Right lung (tissue), 10 donors: ENCODE data around the gene LIF. TPM values are rescaled to one million over a fixed set of nuclear protein-coding genes. Genes with fewer than 3 reads are reported as not detected.
A peak's percentile ranks its signal among the peaks of the same experiment; 100 is the strongest.

ENCODE experiments used
- DNase-seq, 2 donors: peaks; one replicate each; pipeline ENCODE4 v3.0.0-alpha.2; 2013
- long read RNA-seq, 8 donors: transcript quantifications; one replicate each; lab custom pipeline, GENCODE V29; 2026
- polyA plus RNA-seq, 5 donors: library from polyadenylated mRNA; unstranded; fragments of 120-200 nt; gene quantifications; one replicate each; pipeline versions ENCODE4 v1.2.1 to v1.2.3, GENCODE V29; 2013; ENCODE audit warnings: inconsistent platforms in 1 of 5, low replicate concordance in 1 of 5; ENCODE audit not compliant: insufficient read length in 5 of 5, insufficient read depth in 1 of 5

LIF gene
- polyA plus RNA-seq: 1 to 10 TPM; 1.4 to 2.5 (median 1.7) TPM
- long read RNA-seq, donor 1: 0 reads
- long read RNA-seq, donor 2: 0 reads
- long read RNA-seq, donor 3: 0 reads
- long read RNA-seq, donor 4: 0 reads
- long read RNA-seq, donor 5: 0 reads
- long read RNA-seq, donor 6, partial matches to known transcripts: 0 of 1 reads
- long read RNA-seq, donor 6, other reads (novel, unspliced or antisense): 0 of 1 reads
- long read RNA-seq, donor 7: 0 reads
- long read RNA-seq, donor 8: 0 reads

DNA sequence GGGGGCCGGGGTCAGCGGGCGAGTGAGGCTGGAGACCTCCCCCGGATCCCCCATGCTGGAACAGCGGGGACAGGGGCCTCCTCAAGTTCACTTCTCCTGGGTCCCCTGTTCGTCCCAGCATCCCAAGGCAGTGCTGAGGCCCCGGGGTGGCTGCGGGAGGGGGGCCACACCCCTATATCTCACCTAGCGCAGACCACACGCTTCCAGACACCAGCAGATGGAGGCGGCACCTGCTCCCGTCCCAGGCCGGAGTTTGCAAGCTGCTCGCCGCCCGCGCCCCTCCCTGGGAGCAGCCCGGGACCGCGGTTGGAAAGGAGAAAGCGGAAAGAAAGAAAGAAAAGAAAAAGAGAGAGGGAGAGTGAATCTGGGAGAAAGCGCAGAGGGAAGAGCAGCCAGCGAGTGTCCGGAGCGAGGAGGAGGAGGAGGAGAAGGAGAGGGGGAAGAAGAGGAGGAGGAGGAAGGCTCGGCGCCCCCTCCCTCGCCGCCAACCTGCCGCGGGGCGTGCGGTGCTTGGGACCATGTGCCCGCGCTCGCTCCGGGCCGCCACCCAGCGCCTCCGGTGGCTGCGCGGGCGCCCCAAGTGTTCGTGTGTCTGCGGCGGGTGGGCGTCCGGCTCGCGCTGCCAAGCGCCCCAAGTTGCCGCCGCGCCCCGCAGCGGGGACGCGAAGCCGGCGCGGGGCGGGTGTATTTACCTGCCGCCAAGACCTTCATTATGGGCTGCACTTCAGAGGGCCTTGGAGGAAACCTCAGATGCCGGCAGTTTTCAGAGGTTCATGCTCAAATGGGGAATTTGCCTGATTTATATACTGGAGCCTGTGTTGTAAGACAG, at the start of gene LIF:
LIF (minus strand) TSS at position 775 of the 829 bp plus-strand sequence; CDS start at position 711, 64 bp downstream.
- DNase-seq: peak in 1 of 2 donors; percentile 43

- no peak for DNase-seq
These were observed 49.8 kb upstream of the LIF start for GRCh38 chr22:30296324-30296723.

GRCh38 chr22:30295576-30295975, 49.0 kb upstream of the LIF start:
- DNase-seq: no peak

- no peak for DNase-seq
These were observed 48.3 kb upstream of the LIF start for GRCh38 chr22:30294830-30295229.

DNA sequence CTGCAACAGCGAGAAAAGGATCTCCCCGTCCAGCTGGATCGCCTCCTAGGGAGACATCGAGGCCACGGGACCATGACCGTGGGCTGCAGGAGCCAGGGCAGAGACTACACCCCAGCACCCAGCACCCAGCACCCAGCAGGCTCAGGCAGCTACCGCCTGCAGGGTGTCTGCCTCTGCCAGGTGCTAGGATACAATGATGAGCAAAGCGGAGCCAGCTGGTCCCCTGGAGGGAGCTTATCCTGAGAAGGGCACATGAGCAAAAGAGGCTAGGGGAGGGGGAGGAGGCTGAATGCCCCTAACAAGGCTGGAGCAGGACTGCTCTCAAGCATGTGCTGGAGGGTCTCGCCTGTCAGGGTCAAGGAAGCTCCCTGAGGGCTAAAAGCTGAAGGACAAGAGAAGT, 47.5 kb upstream of the LIF start:
- DNase-seq: no peak

DNA sequence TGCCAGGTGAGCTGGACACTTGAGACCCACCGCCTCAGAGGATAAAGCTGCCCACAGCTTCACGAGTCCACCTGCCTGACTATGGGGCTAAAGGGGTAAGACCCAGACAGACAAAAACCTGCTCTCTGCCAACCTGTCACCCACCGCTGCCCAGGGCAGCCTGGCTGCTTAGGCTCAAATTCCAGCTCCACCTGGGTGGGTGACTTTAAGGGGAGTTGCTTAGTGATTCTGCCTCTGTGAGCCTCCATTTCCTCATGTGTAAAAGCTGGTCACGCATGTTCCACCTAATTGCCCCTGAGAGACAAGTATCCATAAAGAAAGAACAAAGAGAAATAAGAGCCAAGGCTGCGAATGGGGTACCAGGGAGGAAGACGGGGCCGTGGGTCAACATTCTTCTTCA, 46.5 kb upstream of the LIF start:
- no peak for DNase-seq

GRCh38 chr22:30292069-30292970, 45.8 kb upstream of the LIF start:
- no peak for DNase-seq

- peak; percentile 75 to 76 for DNase-seq
These were observed 44.7 kb upstream of the LIF start for GRCh38 chr22:30291058-30291892.

GRCh38 chr22:30290342-30291057, 43.9 kb upstream of the LIF start:
- no peak for DNase-seq

GRCh38 chr22:30289980-30290313, 43.4 kb upstream of the LIF start:
- DNase-seq: no peak

- DNase-seq: peak; percentile 97 to 98
These were observed 42.8 kb upstream of the LIF start, which contains the start of gene CASTOR1 for GRCh38 chr22:30289141-30289979. Gene CASTOR1, minus strand, starts transcription at chr22:30289505. Its CDS starts 8 bp downstream, at chr22:30289497.

DNA sequence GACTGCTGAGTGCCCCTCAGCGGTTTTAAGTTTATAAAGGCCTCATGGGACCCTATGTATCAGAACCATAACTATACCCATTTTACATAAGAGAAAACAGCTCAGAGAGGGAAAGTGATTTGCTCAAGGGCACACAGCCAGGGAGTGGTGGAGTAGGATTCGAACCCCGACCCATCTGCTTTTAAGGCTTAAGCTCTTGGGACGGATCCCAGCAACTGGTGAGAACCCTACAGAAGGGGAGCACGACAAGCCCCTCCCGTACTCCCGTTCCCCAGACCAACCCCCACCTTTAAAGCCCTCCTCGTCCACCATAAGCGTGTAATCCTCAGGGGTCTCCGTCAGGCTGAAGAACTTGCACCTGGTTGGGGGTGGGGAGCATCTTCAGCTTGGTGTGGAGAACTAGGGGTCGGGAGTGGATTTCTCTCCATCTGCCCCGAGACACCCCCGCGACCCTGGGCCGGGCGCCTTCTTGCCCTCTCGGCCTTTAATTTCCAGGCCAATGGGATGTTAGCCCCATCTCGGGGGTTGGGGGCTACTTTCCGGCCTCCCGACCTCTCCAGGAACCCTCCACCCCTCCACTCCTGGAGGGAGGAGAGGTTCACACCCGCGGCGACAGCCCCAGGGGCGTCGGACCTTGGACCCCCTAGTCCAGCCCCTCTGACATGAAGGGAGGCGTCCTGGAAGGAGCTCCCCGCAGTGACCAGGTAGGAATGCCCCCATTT, 42.0 kb upstream of the LIF start:
- DNase-seq: no peak

DNA sequence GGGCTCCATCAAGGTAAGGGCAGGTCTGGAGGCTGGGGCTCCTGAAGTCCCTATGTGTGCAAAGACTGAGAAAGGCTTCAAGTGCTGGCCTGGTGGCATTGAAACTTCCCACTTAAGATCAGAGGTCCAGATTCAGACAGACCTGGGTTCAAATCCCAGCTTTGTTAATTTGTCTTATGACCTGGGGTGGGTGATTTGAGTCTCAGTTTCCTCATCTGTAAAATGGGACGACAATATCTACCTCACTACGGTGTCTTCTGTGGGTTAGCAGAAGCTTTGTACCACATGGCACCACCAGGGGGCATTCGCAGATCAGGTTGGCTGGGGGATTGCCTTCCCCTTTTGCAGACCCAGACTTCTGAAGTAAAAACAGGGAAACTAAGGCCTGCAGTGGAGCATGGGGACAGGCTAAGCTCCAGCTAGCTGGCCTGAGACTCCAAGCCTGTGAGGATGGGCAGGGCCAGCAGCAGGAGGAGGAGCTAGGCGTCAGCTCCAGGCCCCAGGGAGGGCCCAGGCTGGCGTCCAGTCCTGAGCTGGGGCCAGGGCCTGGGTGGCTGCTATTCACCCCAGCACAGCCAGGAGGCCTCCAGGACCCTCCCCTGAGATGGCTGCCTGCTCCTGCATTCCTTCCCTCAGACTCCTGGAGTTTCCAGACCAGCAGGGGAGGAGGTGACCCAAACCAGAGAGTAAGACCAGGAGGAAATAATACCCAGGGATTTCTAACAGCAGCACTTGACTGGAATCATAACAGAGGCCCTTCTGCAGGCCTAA, 41.3 kb upstream of the LIF start:
- peak; percentile 84 to 88 for DNase-seq

DNA sequence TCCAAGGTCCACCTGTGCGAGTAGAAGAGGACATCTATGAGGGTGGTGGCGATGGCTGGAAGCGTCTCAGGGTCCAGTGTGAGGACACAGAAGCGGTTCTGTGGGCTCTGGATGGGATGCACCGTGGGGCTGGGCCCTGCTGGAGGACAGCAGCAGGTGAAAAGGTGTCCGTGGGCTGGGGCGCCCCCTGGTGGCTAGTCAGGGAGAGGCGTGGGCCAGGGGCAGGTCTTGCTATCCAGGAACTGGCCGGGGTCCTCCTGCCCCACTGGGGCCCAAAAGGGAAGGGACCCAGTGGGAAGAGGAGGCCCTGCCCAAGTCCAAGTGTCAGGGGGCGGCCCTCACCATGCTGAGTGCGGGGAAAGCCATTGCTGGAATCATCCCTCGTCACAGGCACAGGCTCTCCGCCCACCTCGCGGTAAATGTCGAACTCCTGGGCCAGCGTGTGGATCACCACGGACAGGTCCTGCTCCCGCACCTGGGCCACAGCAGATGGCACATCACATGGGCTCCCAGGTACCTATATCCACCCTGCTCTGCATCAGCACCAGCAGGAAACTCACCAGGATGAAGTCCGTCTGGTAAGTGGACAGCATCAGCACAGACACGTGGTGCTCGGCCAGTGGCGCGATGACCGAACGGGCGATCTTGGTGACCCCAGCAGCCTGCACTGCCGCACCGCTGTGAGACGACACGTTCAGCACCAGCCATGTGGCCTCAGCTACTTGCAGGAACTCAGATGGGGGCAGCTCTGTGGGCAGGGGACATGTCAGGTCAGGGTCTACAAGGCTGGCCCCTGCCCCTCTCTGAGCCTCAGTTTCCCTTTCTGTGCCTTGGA, 40.5 kb upstream of the LIF start:
- DNase-seq: no peak

- DNase-seq: no peak
These were observed 39.8 kb upstream of the LIF start for GRCh38 chr22:30286331-30286730.

DNA sequence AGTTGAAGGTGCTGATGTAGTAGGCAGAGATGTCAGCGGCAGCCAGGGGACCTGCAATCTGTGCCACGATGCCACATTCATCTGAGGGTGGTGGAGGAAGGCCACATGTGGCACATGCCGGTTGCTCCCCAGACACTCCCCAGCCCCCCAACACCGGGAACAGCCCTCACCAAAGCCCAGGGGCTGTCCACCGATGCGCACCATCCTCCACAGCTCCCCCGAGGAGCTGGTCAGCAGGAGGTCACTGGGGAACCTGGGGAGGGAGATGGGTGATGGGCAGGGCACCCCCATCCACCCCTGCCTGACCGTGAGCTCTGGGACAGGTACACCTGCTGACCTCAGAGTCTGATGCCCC, 39.3 kb upstream of the LIF start:
- no peak for DNase-seq

- DNase-seq: no peak
These were observed 38.8 kb upstream of the LIF start for GRCh38 chr22:30285176-30285845.
